Neuronal stem cell (in vitro differentiated cells): Measurements from ENCODE around the gene RPL41.

ENCODE experiments used
- DNase-seq: peaks from one replicate; pipeline ENCODE4 v3.0.0-alpha.2; 2013; ENCODE audit warnings: low spot score
- H2AFZ ChIP-seq: one replicate; pipeline ENCODE4 v1.6.1; 2013; ENCODE audit warnings: mild to moderate bottlenecking, low read length, inconsistent platforms
- H2AK5ac ChIP-seq: 2 replicates; pipeline ENCODE4 v1.6.1; 2013; ENCODE audit warnings: low read depth, mild to moderate bottlenecking, inconsistent platforms, low read length, moderate library complexity, mixed read lengths
- H2BK120ac ChIP-seq: 2 replicates; pipeline ENCODE4 v1.6.1; 2013; ENCODE audit warnings: low read depth, mild to moderate bottlenecking, inconsistent platforms, low read length, moderate library complexity, mixed read lengths
- H2BK12ac ChIP-seq: one replicate; pipeline ENCODE4 v1.6.1; 2013; ENCODE audit warnings: low read length, inconsistent platforms
- H2BK15ac ChIP-seq: 2 replicates; pipeline ENCODE4 v1.6.1; 2013; ENCODE audit warnings: mild to moderate bottlenecking, low read length, inconsistent platforms, mixed read lengths
- H2BK5ac ChIP-seq: one replicate; pipeline ENCODE4 v1.6.1; 2013; ENCODE audit warnings: inconsistent platforms, mild to moderate bottlenecking, low read length, moderate library complexity
- H3K14ac ChIP-seq: one replicate; pipeline ENCODE4 v1.6.1; 2013; ENCODE audit warnings: low read length, inconsistent platforms
- H3K18ac ChIP-seq: 2 replicates; pipeline ENCODE4 v1.6.1; 2013; ENCODE audit warnings: low read length, inconsistent platforms
- H3K23ac ChIP-seq: 2 replicates; pipeline ENCODE4 v1.6.1; 2013; ENCODE audit warnings: low read depth, mild to moderate bottlenecking, mixed read lengths, low read length, inconsistent platforms; ENCODE audit not compliant: poor library complexity
- H3K27ac ChIP-seq: replicated peaks from 3 replicates; pipeline ENCODE4 v1.5.1; 2013; ENCODE audit warnings: low read length, inconsistent platforms
- H3K27me3 ChIP-seq, 3 experiments: 2 replicates each; pipeline ENCODE4 v1.6.1; 2013; ENCODE audit warnings: low read length in 3 of 3, mild to moderate bottlenecking in 2 of 3, inconsistent platforms in 1 of 3, low read depth in 1 of 3, mixed read lengths in 1 of 3, moderate library complexity in 1 of 3; ENCODE audit not compliant: control insufficient read depth in 3 of 3, insufficient read depth in 3 of 3
- H3K36me3 ChIP-seq, 2 donors: replicated peaks in 1 of 2; 2 replicates each; pipeline ENCODE4 v1.6.1; 2013; ENCODE audit warnings: low read length in 2 of 2; ENCODE audit not compliant: control insufficient read depth in 2 of 2, insufficient read depth in 2 of 2
- H3K4ac ChIP-seq: 2 replicates; pipeline ENCODE4 v1.6.1; 2013; ENCODE audit warnings: inconsistent platforms, mild to moderate bottlenecking, low read length, moderate library complexity
- H3K4me1 ChIP-seq, 2 donors: 1 replicate in 1 of 2; 2 replicates in 1 of 2; pipeline ENCODE4 v1.6.1; 2013; ENCODE audit warnings: low read length in 2 of 2, low read depth in 1 of 2; ENCODE audit not compliant: control insufficient read depth in 2 of 2, insufficient read depth in 1 of 2
- H3K4me2 ChIP-seq: one replicate; pipeline ENCODE4 v1.6.1; 2013; ENCODE audit warnings: mild to moderate bottlenecking, low read length, inconsistent platforms; ENCODE audit not compliant: insufficient read depth, poor library complexity, severe bottlenecking
- H3K4me3 ChIP-seq, 2 donors: 2 replicates each; pipeline ENCODE4 v1.5.1; 2013; ENCODE audit warnings: low read length in 2 of 2, mild to moderate bottlenecking in 2 of 2, inconsistent platforms in 1 of 2, moderate library complexity in 1 of 2
- H3K79me1 ChIP-seq: one replicate; pipeline ENCODE4 v1.6.1; 2013; ENCODE audit warnings: low read depth, mild to moderate bottlenecking, inconsistent platforms, low read length, moderate library complexity
- H3K9ac ChIP-seq: one replicate; pipeline ENCODE4 v1.6.1; 2013; ENCODE audit warnings: mild to moderate bottlenecking, low read depth, low read length, inconsistent platforms; ENCODE audit not compliant: poor library complexity
- H3K9me3 ChIP-seq, 2 donors: replicated peaks in 1 of 2; 2 replicates each; pipeline versions ENCODE3 to v1.6.1; 2013; ENCODE audit warnings: low read length in 2 of 2, mild to moderate bottlenecking in 2 of 2, inconsistent platforms in 1 of 2, low read depth in 1 of 2, mixed read lengths in 1 of 2, moderate library complexity in 1 of 2; ENCODE audit not compliant: control insufficient read depth in 2 of 2, insufficient read depth in 1 of 2
- H4K8ac ChIP-seq: one replicate; pipeline ENCODE4 v1.6.1; 2013; ENCODE audit warnings: low read depth, mild to moderate bottlenecking, inconsistent platforms, low read length, moderate library complexity
- H4K91ac ChIP-seq: one replicate; pipeline ENCODE4 v1.6.1; 2013; ENCODE audit warnings: low read length, low read depth, mild to moderate bottlenecking, inconsistent platforms; ENCODE audit not compliant: poor library complexity
- WGBS, 2 donors: extraction: QIAGEN DNeasy Blood & Tissue Kit; methylation state at CpG; one replicate each; pipeline ENCODE4 v1.1.7; 2013; ENCODE audit warnings: missing lambda C conversion rate in 2 of 2, mixed read lengths in 1 of 2; ENCODE audit not compliant: insufficient read length in 2 of 2, insufficient replicate concordance in 1 of 2; ENCODE audit errors: extremely low coverage in 2 of 2; 5-methylcytosine and 5-hydroxymethylcytosine counted together

Gene RPL41

DNA sequence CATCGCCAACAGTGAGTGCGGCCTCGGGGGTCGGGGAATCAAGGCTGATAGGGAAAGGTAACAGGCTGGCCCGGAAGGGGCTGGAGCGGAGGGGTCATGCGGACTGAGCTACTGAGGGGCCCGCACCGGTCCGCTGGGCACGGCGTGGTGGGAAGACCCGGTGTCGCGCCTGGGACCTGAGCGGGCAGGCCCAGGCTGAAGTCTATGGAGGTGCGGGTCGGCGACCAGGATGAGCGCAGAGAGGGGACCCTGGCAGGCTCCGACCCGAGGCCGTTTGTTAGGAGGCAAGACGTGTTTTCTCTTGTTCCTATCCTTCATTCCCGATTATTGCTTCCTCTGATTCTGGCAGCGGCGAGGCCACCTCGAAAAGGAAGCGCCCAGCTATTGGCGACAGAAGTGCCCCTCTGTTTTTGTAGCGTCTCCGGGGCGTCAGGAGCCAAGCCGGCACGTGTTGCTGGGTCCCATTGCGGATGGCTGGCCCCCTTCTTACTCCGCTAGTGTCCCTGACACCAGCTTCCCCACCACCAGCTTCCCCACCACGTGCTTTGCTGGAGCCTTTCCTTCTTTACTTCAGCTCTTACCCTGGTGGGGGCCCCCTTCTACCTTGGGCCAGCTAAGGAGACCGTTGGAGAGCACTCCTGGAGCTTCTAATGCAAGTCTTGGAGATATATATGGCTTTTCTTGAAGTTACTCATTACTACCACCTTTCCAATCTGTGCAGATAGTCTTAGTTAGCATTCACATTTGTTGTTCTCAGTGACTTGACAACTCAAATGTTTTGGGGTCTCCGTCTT lies 11.4 kb upstream of the RPL41 start:
- Histone ChIP-seq H2AK5ac (peak overlapping the region; percentile 49), H3K18ac (peak overlapping the region; percentile 95), H4K91ac (peak overlapping the region; percentile 9), H4K8ac (no peak overlapping the region), H2BK15ac (peak overlapping the region; percentile 37), H2BK12ac (no peak overlapping the region), H3K36me3 (peaks cover 24 to 47% of the 10 kb centered on the region in 2 donors), H2AFZ (peak overlapping the region; percentile 84), H3K14ac (peak overlapping the region; percentile 78), H3K79me1 (peaks cover 8% of the 10 kb centered on the region), H3K9me3 (no peaks in the 10 kb centered on the region), H3K4ac (peak overlapping the region; percentile 91), H3K23ac (peak overlapping the region; percentile 96), H2BK120ac (no peak overlapping the region), H3K9ac (peak overlapping the region; percentile 99), H3K27ac (peak overlapping the region; percentile 75), H3K4me2 (peak overlapping the region; percentile 93), H2BK5ac (peak overlapping the region; percentile 70), H3K4me1 (peaks cover 3 to 11% of the 10 kb centered on the region in 2 donors), H3K4me3 (peak overlapping the region; percentile 72 to 92), H3K27me3 (no peaks in the 10 kb centered on the region)
- WGBS, 2 donors = no CpG with 5 or more reads among the region's 40 CpGs
- DNase-seq = no peak

DNA sequence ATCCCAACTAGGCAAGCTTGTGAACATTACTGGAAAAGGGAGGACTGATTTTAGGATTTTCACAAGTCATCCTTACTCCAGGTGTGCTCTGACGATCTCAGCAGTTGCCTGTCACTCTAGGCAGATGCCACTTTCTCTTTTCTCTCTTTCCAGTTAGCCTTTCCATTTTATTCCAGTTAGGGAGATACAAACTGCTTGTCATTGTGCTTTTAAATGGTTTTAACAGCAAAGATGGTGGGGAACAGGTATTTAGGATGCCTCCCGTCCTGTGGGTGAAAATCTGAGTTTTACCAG lies 10.9 kb upstream of the RPL41 start:
- no peak for DNase-seq
- Histone ChIP-seq H3K4ac (no peak overlapping the region), H2BK5ac (no peak overlapping the region), H3K36me3 (peaks cover 28 to 52% of the 10 kb centered on the region in 2 donors), H3K4me2 (peak overlapping the region; percentile 93), H3K23ac (no peak overlapping the region), H2BK120ac (no peak overlapping the region), H2AFZ (no peak overlapping the region), H3K9ac (no peak overlapping the region), H2BK12ac (no peak overlapping the region), H3K79me1 (peaks cover 10% of the 10 kb centered on the region), H4K8ac (no peak overlapping the region), H4K91ac (no peak overlapping the region), H3K27me3 (no peaks in the 10 kb centered on the region), H3K27ac (no peak overlapping the region), H3K4me3 (peak overlapping the region; percentile 72 to 92), H3K18ac (no peak overlapping the region), H2BK15ac (no peak overlapping the region), H2AK5ac (no peak overlapping the region), H3K9me3 (no peaks in the 10 kb centered on the region), H3K4me1 (peaks cover 3 to 11% of the 10 kb centered on the region in 2 donors), H3K14ac (no peak overlapping the region)
- WGBS, 2 donors = no CpG with 5 or more reads among the region's 2 CpGs

DNA sequence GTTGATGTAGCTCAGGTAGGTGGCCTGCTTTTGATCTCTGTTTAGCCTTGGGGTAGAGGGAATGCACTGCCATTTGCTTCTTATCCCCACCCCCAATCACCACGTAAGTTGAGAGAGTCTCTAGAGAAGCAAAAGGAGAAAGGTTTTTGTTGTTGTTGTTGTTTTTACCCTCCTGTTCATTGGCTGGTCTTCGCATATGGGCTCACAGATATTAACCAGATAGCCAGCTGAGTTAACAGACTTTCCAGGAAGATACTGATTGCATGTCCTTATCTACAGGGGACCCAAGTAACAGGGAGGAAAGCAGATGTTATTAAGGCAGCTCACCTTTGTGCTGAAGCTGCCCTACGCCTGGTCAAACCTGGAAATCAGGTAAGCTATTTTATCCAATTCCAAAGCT lies 9.2 kb upstream of the RPL41 start:
- Histone ChIP-seq H3K27ac (no peak overlapping the region), H2BK120ac (no peak overlapping the region), H3K9ac (no peak overlapping the region), H3K4ac (no peak overlapping the region), H3K23ac (no peak overlapping the region), H2BK5ac (no peak overlapping the region), H3K79me1 (peaks cover 10% of the 10 kb centered on the region), H2BK15ac (no peak overlapping the region), H3K4me3 (no peak overlapping the region), H3K36me3 (peaks cover 39 to 68% of the 10 kb centered on the region in 2 donors), H3K14ac (no peak overlapping the region), H2AFZ (no peak overlapping the region), H3K18ac (no peak overlapping the region), H2BK12ac (no peak overlapping the region), H2AK5ac (no peak overlapping the region), H3K4me1 (peaks cover 3 to 11% of the 10 kb centered on the region in 2 donors), H3K4me2 (no peak overlapping the region), H4K8ac (no peak overlapping the region), H4K91ac (no peak overlapping the region), H3K27me3 (no peaks in the 10 kb centered on the region), H3K9me3 (no peaks in the 10 kb centered on the region)
- no peak for DNase-seq
- WGBS, 2 donors = no CpG with 5 or more reads among the region's 3 CpGs

DNA sequence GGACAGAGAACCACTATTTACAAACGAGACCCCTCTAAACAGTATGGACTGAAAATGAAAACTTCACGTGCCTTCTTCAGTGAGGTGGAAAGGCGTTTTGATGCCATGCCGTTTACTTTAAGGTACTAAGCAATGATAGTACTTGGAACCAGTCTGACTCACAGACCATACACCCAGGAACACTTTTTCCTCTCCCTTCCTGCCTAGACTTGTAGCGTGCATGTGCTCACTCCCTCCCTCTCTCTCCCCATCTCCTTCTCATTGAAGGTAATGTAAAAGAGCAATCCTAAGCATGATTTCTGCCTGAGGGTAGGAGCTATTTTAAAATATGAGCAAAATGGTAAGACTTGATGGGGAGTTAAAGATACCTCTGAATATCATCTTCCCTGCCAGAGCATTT lies 5.9 kb upstream of the RPL41 start:
- H3K4me2 ChIP-seq = no peak overlapping the region
- H3K27me3 ChIP-seq = no peaks in the 10 kb centered on the region
- peaks cover 2 to 7% of the 10 kb centered on the region in 2 donors for H3K4me1 ChIP-seq
- no peak overlapping the region for H3K14ac ChIP-seq
- H2BK5ac ChIP-seq = no peak overlapping the region
- H2BK120ac ChIP-seq = no peak overlapping the region
- H3K36me3 ChIP-seq = peaks cover 47 to 87% of the 10 kb centered on the region in 2 donors
- H4K91ac ChIP-seq = no peak overlapping the region
- H3K79me1 ChIP-seq = peaks cover 2% of the 10 kb centered on the region
- no CpG with 5 or more reads among the region's 5 CpGs for WGBS, 2 donors
- H3K18ac ChIP-seq = no peak overlapping the region
- no peak overlapping the region for H3K4ac ChIP-seq
- H3K9me3 ChIP-seq = peaks cover 0 to 7% of the 10 kb centered on the region in 2 donors
- H3K4me3 ChIP-seq = no peak overlapping the region
- no peak overlapping the region for H3K23ac ChIP-seq
- H3K27ac ChIP-seq = no peak overlapping the region
- H2AFZ ChIP-seq = no peak overlapping the region
- H2BK12ac ChIP-seq = no peak overlapping the region
- no peak for DNase-seq
- H2AK5ac ChIP-seq = no peak overlapping the region
- no peak overlapping the region for H2BK15ac ChIP-seq
- H3K9ac ChIP-seq = no peak overlapping the region
- no peak overlapping the region for H4K8ac ChIP-seq
